ENCODE measurements around the gene CORO2A. TPM values are rescaled to one million over a fixed set of nuclear protein-coding genes. Genes with fewer than 3 reads are reported as not detected.
A peak's percentile ranks its signal among the peaks of the same experiment; 100 is the strongest.

The CORO2A gene
- total and polyA plus RNA-seq, 8 donors = 0.20 to 1.3 (median 0.60) TPM

GRCh38 chr9:98215821-98216220, 23.4 kb upstream of the CORO2A start:
- Histone ChIP-seq H3K27ac (no peak overlapping the region), H3K4me1 (no peaks in the 10 kb centered on the region), H3K36me3 (no peaks in the 10 kb centered on the region), H3K27me3 (no peaks in the 10 kb centered on the region), H3K4me3 (no peak overlapping the region), H3K9me3 (no peaks in the 10 kb centered on the region)
- DNase-seq (no peak), FAIRE-seq (no peak), ATAC-seq (peak in 2 of 4 donors; percentile 51 to 64)
- WGBS, 2 donors = 78 to 84% methylated on average over 9 of the region's 9 CpGs
- no peak for TF ChIP-seq CTCF (IDR thresholded peaks at IDR 0.05)
- intact Hi-C loops (cut with DNase I) = no loop called here

GRCh38 chr9:98215271-98215670, 22.8 kb upstream of the CORO2A start:
- WGBS, 2 donors = 81% methylated on average over 5 of the region's 5 CpGs
- no peaks in the 10 kb centered on the region for H3K4me1 ChIP-seq
- H3K36me3 ChIP-seq = no peaks in the 10 kb centered on the region
- H3K27me3 ChIP-seq = no peaks in the 10 kb centered on the region
- TF ChIP-seq CTCF (IDR thresholded peaks at IDR 0.05) = no peak
- H3K27ac ChIP-seq = no peak overlapping the region
- no peak overlapping the region for H3K4me3 ChIP-seq
- no peak for FAIRE-seq
- no peak for DNase-seq
- intact Hi-C loops (cut with DNase I) = no loop called here
- H3K9me3 ChIP-seq = no peaks in the 10 kb centered on the region
- no peak for ATAC-seq

GRCh38 chr9:98214811-98215210, 22.4 kb upstream of the CORO2A start:
- DNase-seq (no peak), FAIRE-seq (no peak), ATAC-seq (peak in 1 of 4 donors; percentile 27)
- no peaks in the 10 kb centered on the region for H3K9me3 ChIP-seq
- WGBS, 2 donors = 68 to 75% methylated on average over 6 of the region's 6 CpGs
- no peaks in the 10 kb centered on the region for H3K27me3 ChIP-seq
- no peak for TF ChIP-seq CTCF (IDR thresholded peaks at IDR 0.05)
- no peaks in the 10 kb centered on the region for H3K36me3 ChIP-seq
- no peak overlapping the region for H3K4me3 ChIP-seq
- H3K4me1 ChIP-seq = no peaks in the 10 kb centered on the region
- no peak overlapping the region for H3K27ac ChIP-seq
- intact Hi-C loops (cut with DNase I) = no loop called here

GRCh38 chr9:98211260-98211659, 18.8 kb upstream of the CORO2A start:
- Histone ChIP-seq H3K9me3 (no peaks in the 10 kb centered on the region), H3K4me1 (no peaks in the 10 kb centered on the region), H3K4me3 (no peak overlapping the region), H3K36me3 (no peaks in the 10 kb centered on the region), H3K27me3 (no peaks in the 10 kb centered on the region), H3K27ac (no peak overlapping the region)
- 86 to 98% methylated on average over 3 of the region's 3 CpGs for WGBS, 2 donors
- intact Hi-C loops (cut with DNase I) = no loop called here
- no peak for DNase-seq
- no peak for FAIRE-seq
- TF ChIP-seq CTCF (IDR thresholded peaks at IDR 0.05) = no peak
- ATAC-seq = no peak

- no peak overlapping the region for H3K27ac ChIP-seq
- FAIRE-seq (no peak), DNase-seq (no peak), ATAC-seq (peak in 1 of 4 donors; percentile 12)
- H3K27me3 ChIP-seq = no peaks in the 10 kb centered on the region
- no peak overlapping the region for H3K4me3 ChIP-seq
- 86 to 90% methylated on average over 9 of the region's 9 CpGs for WGBS, 2 donors
- no peaks in the 10 kb centered on the region for H3K36me3 ChIP-seq
- H3K4me1 ChIP-seq = no peaks in the 10 kb centered on the region
- no peaks in the 10 kb centered on the region for H3K9me3 ChIP-seq
- no peak for TF ChIP-seq CTCF (IDR thresholded peaks at IDR 0.05)
- intact Hi-C loops (cut with DNase I) = no loop called here
Measured at GRCh38 chr9:98210435-98210834, 18.0 kb upstream of the CORO2A start.
